OCI-LY7 (cell line): Measurements from ENCODE around the gene SERTAD2. TPM values are rescaled to one million over a fixed set of nuclear protein-coding genes. Genes with fewer than 3 reads are reported as not detected.

Experiments used
- BruUV-seq: library from RNA; stranded (reverse); fragments of 400-500 nt; replicated peaks from 2 replicates; lab custom pipeline; 2021; lab: Mats Ljungman, UMichigan
- CTCF ChIA-PET: fragments of 300-600 bp; sonication (Branson Sonifier 250); formaldehyde crosslinking; loops from one replicate; lab custom pipeline; 2022; ENCODE audit warnings: antibody characterized with exemption; ENCODE audit not compliant: unreplicated experiment; lab: Charles Lee
- POLR2A ChIA-PET: fragments of 300-600 bp; sonication (Branson Sonifier 250); formaldehyde crosslinking; loops from one replicate; lab custom pipeline; 2022; ENCODE audit warnings: antibody characterized with exemption; lab: Charles Lee
- DNase-seq: peaks from one replicate; pipeline ENCODE4 v3.0.0-alpha.2; 2015; ENCODE audit warnings: low spot score
- H2AFZ ChIP-seq: fragments of 200-600 bp; sonication (generic), shearing (Covaris generic); 2 replicates; pipeline ENCODE4 v1.6.1; 2014; ENCODE audit warnings: mild to moderate bottlenecking, antibody characterized with exemption, low read length, moderate library complexity
- H3K27ac ChIP-seq: fragments of 200-600 bp; sonication (generic); 2 replicates; pipeline ENCODE4 v1.5.1; 2014; ENCODE audit warnings: mixed run types, low read depth, mild to moderate bottlenecking, moderate library complexity, low read length, inconsistent platforms; ENCODE audit not compliant: poor library complexity, severe bottlenecking
- H3K36me3 ChIP-seq: fragments of 200-600 bp; sonication (generic); 2 replicates; pipeline ENCODE4 v1.6.1; 2014; ENCODE audit warnings: mild to moderate bottlenecking, antibody characterized with exemption, low read length, moderate library complexity, mixed read lengths; ENCODE audit not compliant: insufficient read depth
- H3K4me1 ChIP-seq: fragments of 200-600 bp; sonication (generic); 2 replicates; pipeline ENCODE4 v1.5.1; 2014; ENCODE audit warnings: mild to moderate bottlenecking, low read length; ENCODE audit not compliant: insufficient read depth, poor library complexity, severe bottlenecking
- H3K4me2 ChIP-seq: fragments of 200-600 bp; sonication (generic); 2 replicates; pipeline ENCODE4 v1.6.1; 2014; ENCODE audit warnings: mild to moderate bottlenecking, low read length
- H3K4me3 ChIP-seq: fragments of 200-600 bp; sonication (generic); 2 replicates; pipeline ENCODE4 v1.5.1; 2014; ENCODE audit warnings: mild to moderate bottlenecking, low read depth, low read length; ENCODE audit not compliant: poor library complexity, severe bottlenecking
- H3K79me2 ChIP-seq: fragments of 200-600 bp; sonication (generic); 2 replicates; pipeline ENCODE4 v1.6.1; 2016; ENCODE audit warnings: low read depth, mild to moderate bottlenecking, low read length, moderate library complexity, mixed read lengths; ENCODE audit not compliant: insufficient read depth
- H3K9me2 ChIP-seq: fragments of 200-600 bp; sonication (generic); 2 replicates; pipeline ENCODE4 v1.6.1; 2016; ENCODE audit warnings: mild to moderate bottlenecking, low read length, mixed read lengths; ENCODE audit not compliant: insufficient read depth
- H3K9me3 ChIP-seq: fragments of 200-600 bp; sonication (generic); 2 replicates; pipeline ENCODE4 v1.6.1; 2014; ENCODE audit warnings: mild to moderate bottlenecking, mixed run types, low read length, mixed read lengths
- H4K20me1 ChIP-seq: fragments of 200-600 bp; sonication (generic); 2 replicates; pipeline ENCODE4 v1.6.1; 2014; ENCODE audit warnings: mild to moderate bottlenecking, antibody characterized with exemption, low read length, moderate library complexity, mixed read lengths; ENCODE audit not compliant: insufficient read depth
- EZH2phosphoT487 ChIP-seq: fragments of 200-600 bp; sonication (generic); IDR thresholded peaks from 2 replicates; pipeline ENCODE4 v1.6.1; 2018; ENCODE audit warnings: low read depth, borderline replicate concordance, mild to moderate bottlenecking, mixed run types, antibody characterized with exemption, low read length, moderate library complexity, mixed read lengths
- intact Hi-C: fragments of 100-400 bp; cut with micrococcal nuclease; formaldehyde crosslinking; loops from one replicate; pipeline ENCODE4 v1.10.0; 2022; ENCODE audit not compliant: unreplicated experiment
- total RNA-seq, 2 experiments: library from RNA; depleted of rRNA in 1 of 2; stranded (reverse); fragments of >200 nt in 1 of 2; shearing (Covaris generic) in 1 of 2; gene quantifications; 2 replicates each; pipeline ENCODE4 v1.2.3, GENCODE V29; 2014 to 2022
- TF ChIP-seq, protein P1 (sequence below): fragments of 200-600 bp; sonication (generic); conservative IDR thresholded peaks from 2 replicates; pipeline ENCODE4 v1.5.1; 2014; ENCODE audit warnings: mild to moderate bottlenecking, antibody characterized with exemption, low read length, moderate library complexity, mixed read lengths

SERTAD2 gene
- total RNA-seq, 2 experiments from 2014 or later = 11.5 to 54.5 TPM

- H3K9me3 ChIP-seq = no peaks in the 10 kb centered on the region
- intact Hi-C loops = no loop called here
- TF ChIP-seq, protein P1, sequence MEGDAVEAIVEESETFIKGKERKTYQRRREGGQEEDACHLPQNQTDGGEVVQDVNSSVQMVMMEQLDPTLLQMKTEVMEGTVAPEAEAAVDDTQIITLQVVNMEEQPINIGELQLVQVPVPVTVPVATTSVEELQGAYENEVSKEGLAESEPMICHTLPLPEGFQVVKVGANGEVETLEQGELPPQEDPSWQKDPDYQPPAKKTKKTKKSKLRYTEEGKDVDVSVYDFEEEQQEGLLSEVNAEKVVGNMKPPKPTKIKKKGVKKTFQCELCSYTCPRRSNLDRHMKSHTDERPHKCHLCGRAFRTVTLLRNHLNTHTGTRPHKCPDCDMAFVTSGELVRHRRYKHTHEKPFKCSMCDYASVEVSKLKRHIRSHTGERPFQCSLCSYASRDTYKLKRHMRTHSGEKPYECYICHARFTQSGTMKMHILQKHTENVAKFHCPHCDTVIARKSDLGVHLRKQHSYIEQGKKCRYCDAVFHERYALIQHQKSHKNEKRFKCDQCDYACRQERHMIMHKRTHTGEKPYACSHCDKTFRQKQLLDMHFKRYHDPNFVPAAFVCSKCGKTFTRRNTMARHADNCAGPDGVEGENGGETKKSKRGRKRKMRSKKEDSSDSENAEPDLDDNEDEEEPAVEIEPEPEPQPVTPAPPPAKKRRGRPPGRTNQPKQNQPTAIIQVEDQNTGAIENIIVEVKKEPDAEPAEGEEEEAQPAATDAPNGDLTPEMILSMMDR = no peak
- no peak for TF ChIP-seq EZH2phosphoT487
- no peaks in the 10 kb centered on the region for H3K36me3 ChIP-seq
- BruUV-seq = no TSS peak
- no peak for DNase-seq
- H4K20me1 ChIP-seq = no peaks in the 10 kb centered on the region
- H3K4me1 ChIP-seq = no peaks in the 10 kb centered on the region
- POLR2A ChIA-PET = interaction anchor here (0.7 to 1.1 kb wide), 3 partner anchors 57 to 599 kb away, joined by 3 to 5 read pairs (median 5); partner anchors contain the start of gene AFTPH
- H3K4me2 ChIP-seq = no peak overlapping the region
- H3K4me3 ChIP-seq = no peak overlapping the region
- CTCF ChIA-PET = interaction anchor here (0.6 to 0.9 kb wide), 2 partner anchors 11 to 15 kb away, joined by 3 to 4 read pairs; no protein-coding TSS in a partner anchor
- no peak overlapping the region for H3K27ac ChIP-seq
- no peak overlapping the region for H2AFZ ChIP-seq
- H3K9me2 ChIP-seq = no peaks in the 10 kb centered on the region
- no peaks in the 10 kb centered on the region for H3K79me2 ChIP-seq
Observed at GRCh38 chr2:64617631-64618151, 36.0 kb downstream of the SERTAD2 start.

DNA sequence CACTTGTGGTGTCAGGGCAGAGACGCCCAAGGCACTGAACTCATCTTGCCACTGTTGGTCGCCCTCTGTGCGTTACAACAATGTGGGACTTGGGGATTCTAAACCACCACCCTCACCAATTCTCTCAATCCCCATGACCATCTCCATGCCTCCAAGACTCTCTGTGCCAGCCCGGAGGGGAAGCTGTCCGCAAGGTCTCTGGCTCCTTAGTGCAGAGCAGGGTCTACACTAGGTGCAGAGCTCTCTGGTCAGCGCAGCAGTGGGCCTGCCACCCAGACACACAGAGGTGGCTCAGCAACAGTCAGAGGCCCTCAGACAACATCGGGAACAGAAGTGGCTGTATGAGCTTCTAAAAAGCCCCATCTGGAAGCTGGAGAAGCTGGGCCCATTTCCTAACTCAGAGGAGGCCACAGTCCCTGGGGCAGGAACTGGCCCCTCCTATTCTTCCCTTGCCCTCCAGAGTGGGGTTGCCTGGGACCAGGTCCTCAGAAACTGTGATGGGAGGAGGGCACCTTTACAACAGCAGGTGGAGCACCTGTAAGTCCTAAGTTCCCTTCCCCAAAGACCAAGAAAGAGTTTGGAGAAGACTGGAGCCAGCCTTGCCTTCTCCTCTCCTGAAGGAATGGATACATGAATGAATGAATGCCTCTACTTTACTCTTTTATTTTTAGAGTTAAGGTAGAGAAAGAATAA lies 37.7 kb downstream of the SERTAD2 start:
- Histone ChIP-seq H3K79me2 (no peaks in the 10 kb centered on the region), H3K4me1 (no peaks in the 10 kb centered on the region), H3K4me2 (no peak overlapping the region), H3K27ac (no peak overlapping the region), H3K9me3 (no peaks in the 10 kb centered on the region), H3K4me3 (no peak overlapping the region), H4K20me1 (no peaks in the 10 kb centered on the region), H2AFZ (no peak overlapping the region), H3K36me3 (no peaks in the 10 kb centered on the region), H3K9me2 (no peaks in the 10 kb centered on the region)
- no peak for DNase-seq
- POLR2A ChIA-PET = interaction anchor here (0.7 to 1.3 kb wide), 4 partner anchors 10 to 543 kb away, joined by 3 to 7 read pairs (median 4); no protein-coding TSS in a partner anchor
- intact Hi-C loops = no loop called here
- CTCF ChIA-PET = interaction anchor here (0.9 kb wide), 1 partner anchor 12 kb away, joined by 3 read pairs; no protein-coding TSS in a partner anchor
- TF ChIP-seq EZH2phosphoT487 = no peak
- TF ChIP-seq, protein P1 = 0 out of 2 replicates have a peak, but pooled peaks have one; percentile 39
- BruUV-seq = no TSS peak
